Endometrium (tissue), 2 donors: ENCODE data around the gene KCNT2.
A peak's percentile ranks its signal among the peaks of the same experiment; 100 is the strongest.
"Not testable (repeated sequence)": the region's sequence is repeated elsewhere in the genome, so short reads cannot be mapped to it uniquely, and the experiment has no call there.

Source experiments
- FAIRE-seq: peaks from 2 replicates; lab custom pipeline; 2012; peaks lifted over from hg19 to GRCh38; lab: Jason Lieb, UNC
- donor health status: control.
- donor health status: control.

Gene KCNT2

DNA sequence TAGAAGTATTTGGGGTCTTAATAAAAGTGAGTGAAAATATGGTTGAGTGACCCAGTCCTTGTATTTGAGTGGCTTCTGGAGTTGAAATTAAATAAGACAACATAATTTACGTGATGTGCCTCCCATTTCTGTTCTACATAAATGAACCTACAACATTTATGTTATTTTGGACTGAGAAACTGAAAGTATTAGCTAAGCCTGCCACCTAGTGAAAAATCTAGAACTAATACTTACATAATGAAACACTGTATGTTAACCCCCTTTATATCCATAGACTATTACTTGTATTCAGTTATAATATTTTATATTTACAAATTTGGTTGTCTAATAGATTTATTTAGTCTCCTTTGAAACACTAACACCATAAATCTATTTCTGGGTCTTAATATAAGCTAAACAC lies 298.9 kb downstream of the KCNT2 start:
- peak; percentile 74 for FAIRE-seq

DNA sequence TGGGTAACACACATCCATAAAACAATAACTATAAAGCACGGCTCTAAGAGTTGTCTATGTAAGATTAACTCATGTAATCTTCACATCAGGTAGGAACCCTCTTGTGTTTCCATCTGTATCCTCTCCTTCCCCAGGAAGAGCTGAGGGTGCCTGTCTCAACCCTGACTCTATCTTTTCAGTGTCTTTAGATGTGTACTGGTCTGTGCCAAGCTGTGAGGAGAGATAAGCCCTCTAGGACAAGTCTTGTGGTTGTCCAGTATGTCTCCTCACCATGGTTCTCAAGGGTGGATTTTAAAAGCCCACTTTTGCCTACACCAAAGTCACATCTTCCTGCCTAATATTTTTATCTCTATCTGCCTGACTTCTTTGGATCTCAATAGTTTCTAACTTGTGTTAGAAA lies 300.1 kb downstream of the KCNT2 start:
- no peak for FAIRE-seq

- no peak for FAIRE-seq
These were observed 301.8 kb downstream of the KCNT2 start for GRCh38 chr1:196306421-196306820.

DNA sequence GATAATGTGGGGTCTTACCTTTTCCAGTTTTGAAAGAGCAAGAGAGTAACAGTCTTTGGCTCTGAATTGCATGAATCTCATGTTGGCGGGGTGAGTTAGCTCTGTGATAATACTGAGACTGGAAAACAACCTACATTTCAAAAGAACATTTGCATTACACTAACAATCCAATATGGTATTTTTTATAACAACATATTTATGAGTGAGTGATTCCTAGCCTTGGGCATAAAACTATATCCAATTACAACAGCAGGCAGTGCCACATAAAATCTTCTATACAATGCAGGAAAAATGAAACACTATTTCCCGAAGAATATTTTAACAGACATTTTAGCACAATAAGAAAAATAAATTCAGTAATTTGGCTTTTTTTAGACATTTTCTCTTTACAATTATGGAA lies 303.0 kb downstream of the KCNT2 start:
- FAIRE-seq: no peak

DNA sequence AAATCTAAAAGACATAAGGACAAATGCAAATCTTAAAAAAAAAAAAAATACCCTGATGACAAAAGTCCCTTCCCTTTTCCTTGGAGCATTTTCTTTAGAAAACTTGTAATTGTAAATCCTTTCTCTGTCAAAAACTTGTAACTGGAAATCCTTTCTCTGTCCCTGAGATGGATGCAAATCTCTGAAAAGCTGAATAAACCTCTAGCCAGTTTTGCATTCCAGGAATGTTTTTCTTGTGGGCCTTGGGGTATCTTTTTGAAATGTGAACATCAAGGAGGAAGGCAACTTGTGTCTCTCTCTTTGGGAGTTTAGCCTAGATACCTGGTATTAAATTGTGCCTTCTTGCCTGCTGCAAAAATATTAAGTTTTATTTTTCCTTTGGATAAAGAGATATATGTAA lies 305.3 kb downstream of the KCNT2 start:
- no peak for FAIRE-seq

DNA sequence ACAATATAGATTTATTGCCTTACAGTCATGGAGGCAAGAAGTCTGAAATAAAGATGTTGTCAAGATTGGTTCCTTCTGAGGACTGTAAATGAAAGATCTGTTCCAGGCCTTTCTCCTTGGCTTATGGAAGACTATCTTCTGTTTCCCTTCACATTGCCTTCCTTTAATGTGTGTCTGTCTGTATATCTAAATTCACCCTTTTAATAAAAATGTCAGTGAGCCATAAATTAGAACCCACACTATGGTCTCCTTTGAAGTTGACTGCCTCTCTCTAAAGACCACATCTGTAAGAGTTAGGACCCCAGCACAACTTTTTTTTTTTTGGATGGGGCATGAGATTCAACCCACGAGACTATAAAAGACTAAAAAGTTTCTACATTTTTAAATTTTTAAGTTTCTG lies 305.8 kb downstream of the KCNT2 start:
- no peak for FAIRE-seq

- FAIRE-seq: no peak
These were observed 312.5 kb downstream of the KCNT2 start for GRCh38 chr1:196295766-196296165.

DNA sequence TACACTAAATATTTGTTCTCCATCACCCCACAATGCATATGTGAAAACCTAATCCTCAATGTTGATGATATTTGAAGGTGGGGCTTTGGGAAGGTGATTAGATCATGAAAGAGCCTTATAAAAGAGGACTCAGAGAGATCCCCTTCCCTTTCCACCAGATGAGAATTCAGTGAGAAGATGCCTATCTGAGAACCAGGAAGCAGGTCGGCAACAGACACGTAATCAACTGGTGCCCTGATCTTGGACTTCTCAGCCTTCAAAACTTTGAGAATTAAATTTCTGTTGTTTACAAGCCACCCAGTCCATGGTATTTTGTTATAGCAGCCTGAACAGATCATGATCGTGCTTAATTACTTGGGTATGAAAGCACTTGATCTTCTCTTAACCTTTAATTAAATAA lies 329.4 kb downstream of the KCNT2 start:
- no peak for FAIRE-seq

DNA sequence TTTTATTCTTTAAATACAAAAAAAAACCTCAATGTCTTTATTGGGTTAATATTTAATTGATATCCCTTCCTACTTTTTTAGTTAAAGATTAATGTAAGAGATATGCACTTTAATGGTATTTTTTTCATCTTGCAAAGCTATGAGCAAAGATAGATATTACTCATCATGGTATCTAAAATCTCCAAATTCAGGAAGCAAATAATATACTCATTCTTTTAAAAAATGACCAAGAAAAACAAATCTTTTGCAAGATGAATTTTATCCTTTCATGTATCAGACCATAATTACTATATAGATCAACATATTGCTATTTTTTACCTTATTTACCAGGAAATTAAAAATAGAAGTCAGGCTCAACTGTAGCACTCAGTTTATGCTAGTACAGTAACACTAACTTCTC lies 330.4 kb downstream of the KCNT2 start:
- no peak for FAIRE-seq

DNA sequence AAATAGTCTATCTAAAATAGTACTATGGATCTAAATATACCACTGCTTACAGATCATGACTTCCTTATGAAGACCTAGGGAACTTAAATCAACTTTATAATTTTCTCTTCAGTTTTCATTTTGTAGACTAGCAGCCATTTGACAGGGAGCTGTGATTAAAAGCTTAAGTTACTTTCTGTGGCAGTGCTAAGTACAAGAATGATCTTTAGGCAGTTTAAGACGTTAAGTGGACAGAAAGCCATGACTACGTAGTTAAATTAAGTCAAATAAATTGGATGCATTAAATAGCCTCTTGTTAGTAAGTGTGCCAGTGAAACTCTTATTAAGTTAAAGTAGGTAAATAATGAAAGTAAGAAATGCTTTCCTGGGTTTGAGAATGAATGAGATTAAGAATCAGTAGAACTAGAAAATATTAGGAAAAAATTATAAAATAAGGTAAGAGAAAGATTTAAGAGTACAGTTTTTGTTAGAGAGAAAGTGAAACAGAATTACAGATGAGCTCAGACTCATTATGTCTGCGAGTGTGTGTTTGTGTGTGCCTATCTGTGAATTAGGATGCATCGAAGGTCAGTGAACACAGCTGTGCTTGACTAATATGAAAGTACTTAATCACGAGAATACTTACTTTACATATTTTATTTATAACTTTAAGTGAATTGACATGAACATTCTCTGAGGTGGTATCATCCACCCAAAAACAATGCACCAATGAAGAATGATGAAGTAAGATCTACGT lies 336.9 kb downstream of the KCNT2 start:
- FAIRE-seq: no peak

DNA sequence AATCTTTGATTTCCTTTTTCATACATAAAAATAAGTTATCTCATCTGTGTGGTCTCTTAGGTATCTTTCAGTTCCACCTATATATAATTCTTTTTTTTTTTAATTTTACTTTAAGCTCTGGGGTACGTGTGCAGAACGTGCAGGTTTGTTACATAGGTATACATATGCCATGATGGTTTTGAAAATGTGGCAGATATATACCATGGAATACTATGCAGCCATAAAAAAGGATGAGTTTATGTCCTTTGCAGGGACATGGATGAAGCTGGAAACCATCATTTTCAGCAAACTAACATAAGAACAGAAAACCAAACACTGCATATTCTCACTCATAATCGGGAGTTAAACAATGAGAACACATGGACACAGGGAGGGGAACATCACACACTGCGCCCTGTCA lies 345.2 kb downstream of the KCNT2 start:
- not testable (repeated sequence) for FAIRE-seq

DNA sequence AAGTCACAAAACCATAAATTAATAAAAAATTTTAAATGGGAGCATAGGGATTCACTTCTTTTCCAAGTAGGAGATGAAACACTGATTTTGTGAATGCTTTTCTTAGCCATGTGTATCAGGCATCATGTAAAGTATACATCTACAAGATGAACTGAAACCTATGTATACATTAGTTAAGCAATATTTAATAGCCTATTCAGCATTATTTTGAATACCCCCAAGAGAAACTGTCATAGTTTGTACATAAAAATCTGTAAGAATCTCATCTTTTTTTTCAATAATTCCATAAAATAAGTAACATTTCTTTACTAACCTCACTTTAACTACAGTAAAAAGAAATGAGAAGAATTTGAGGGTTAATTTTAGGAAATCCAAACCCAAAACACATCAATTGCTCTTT lies 348.0 kb downstream of the KCNT2 start:
- no peak for FAIRE-seq

DNA sequence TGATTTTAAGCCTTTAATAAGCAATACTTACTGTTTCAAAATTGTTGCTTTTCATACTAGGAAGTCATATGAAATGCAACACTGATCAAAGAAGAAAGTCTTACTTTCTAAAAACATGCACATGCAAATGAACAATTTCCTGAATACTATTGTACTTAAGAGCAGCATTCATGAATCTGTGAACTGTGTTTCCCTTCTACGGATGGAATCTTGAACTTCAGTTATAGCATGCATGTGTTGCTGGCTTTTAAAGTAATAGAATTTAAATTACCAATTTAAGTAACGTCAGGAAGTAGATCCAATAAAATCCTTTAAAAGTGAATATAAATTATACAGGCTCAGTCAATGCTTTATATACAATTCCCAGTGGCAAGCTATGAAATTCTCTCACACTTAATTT lies 348.9 kb downstream of the KCNT2 start:
- no peak for FAIRE-seq

- no peak for FAIRE-seq
These were observed 352.5 kb downstream of the KCNT2 start for GRCh38 chr1:196255762-196256161.

GRCh38 chr1:196229546-196229945 lies 378.7 kb downstream of the KCNT2 start:
- FAIRE-seq: no peak

DNA sequence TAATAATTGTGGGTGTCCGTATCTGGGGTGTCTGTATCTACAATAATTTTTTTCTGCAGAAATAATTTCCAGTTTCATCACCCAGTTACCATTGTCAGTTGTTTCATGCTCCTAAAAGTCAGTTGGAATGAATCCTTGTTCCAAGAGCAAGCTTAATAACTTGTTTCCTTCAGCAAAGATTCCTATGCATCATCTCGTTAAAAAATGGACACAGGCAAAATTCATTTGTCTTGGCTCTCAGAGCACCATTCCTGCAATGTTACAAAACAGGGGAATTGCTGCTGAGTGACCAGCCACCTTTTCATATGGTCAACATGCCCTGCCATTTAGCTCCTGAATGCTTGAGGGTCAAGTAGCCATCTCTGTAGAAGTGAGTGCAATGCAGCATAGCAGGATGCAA lies 393.4 kb downstream of the KCNT2 start:
- FAIRE-seq: no peak

- no peak for FAIRE-seq
These were observed 398.3 kb downstream of the KCNT2 start for GRCh38 chr1:196209983-196210382.

GRCh38 chr1:196209265-196209664 lies 399.0 kb downstream of the KCNT2 start:
- no peak for FAIRE-seq

DNA sequence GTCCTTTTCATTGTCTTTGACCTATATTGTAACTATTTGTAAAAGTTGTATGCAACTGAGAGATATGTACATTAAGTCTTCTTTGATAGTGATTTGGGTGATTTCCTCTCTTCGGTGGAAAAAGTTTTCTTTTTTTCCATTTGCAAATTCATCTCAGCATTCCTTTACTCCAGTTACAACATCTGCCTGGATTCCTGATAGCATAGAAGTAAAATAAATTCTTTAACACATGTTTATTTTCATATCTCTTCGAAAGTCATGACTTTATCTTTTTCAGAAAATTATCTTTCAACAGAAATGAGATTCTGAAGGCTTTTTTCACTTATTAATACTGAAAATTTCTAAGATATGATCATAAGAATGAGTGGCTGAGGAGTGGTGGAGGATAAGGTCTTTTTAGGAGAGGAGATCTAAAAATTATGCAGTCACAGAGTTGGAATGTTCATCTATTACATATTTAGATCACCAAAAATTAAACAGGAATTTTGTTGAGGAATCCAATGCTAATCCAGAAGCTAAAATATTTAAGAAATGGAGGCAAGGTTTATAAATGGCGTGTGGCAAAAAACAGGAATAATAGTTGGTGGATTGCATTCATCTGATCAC lies 400.5 kb downstream of the KCNT2 start:
- FAIRE-seq: no peak

- no peak for FAIRE-seq
These were observed 402.4 kb downstream of the KCNT2 start for GRCh38 chr1:196205882-196206281.

GRCh38 chr1:196196486-196196885 lies 411.8 kb downstream of the KCNT2 start:
- no peak for FAIRE-seq

DNA sequence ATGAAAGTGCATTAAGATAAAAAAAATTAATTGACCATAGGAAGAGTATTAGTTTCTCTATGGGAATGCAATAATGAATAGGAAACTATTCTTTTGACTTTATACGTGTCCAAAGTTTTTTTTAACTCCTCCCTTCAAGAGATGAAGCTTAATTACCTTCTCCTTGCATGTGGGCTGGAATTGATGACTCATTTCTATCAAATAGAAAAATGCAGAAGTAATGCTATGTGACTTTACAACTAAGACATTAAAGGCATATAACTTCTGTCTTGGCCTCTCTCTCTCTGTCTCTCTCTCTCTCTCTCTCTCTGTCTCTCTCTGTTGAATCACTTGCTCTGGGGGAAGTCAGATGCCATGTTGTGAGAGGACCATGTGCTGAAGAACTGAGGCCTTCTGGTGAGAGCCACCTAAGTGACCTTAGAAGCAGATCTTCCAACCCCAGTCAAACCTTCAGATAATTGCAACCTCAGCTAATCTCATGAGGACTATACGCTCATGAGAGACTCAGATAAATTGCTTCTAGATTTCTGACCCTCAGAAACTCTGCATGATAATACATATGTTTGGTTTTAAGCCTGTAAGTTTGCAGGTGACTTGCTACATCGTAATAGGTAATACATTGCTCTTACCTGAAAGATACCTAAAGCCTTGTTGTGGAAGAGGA lies 414.2 kb downstream of the KCNT2 start:
- no peak for FAIRE-seq

GRCh38 chr1:196183941-196184340 lies 424.3 kb downstream of the KCNT2 start:
- FAIRE-seq: no peak

GRCh38 chr1:196181594-196181878 lies 426.7 kb downstream of the KCNT2 start:
- no peak for FAIRE-seq
